GM23248 (cell line): ENCODE measurements around the gene HK1. TPM values are rescaled to one million over a fixed set of nuclear protein-coding genes. Genes with fewer than 3 reads are reported as not detected.

Experiments
- DNase-seq: peaks from one replicate; pipeline ENCODE4 v3.0.0-alpha.2; 2015
- H2AFZ ChIP-seq: fragments of 200-600 bp; sonication (generic); 2 replicates; pipeline ENCODE4 v1.6.1; 2016; ENCODE audit warnings: antibody characterized with exemption
- H3F3A ChIP-seq: fragments of 200-600 bp; sonication (generic); 2 replicates; pipeline ENCODE4 v1.6.1; 2016; ENCODE audit warnings: mild to moderate bottlenecking, antibody characterized with exemption, mixed run types; ENCODE audit not compliant: insufficient read depth
- H3K27ac ChIP-seq: fragments of 200-600 bp; sonication (generic); 2 replicates; pipeline ENCODE4 v1.5.1; 2016; ENCODE audit warnings: mild to moderate bottlenecking
- H3K27me3 ChIP-seq: fragments of 200-600 bp; sonication (generic); replicated peaks from 2 replicates; pipeline ENCODE4 v1.6.1; 2016; ENCODE audit warnings: mild to moderate bottlenecking; ENCODE audit not compliant: insufficient read depth
- H3K36me3 ChIP-seq: fragments of 200-600 bp; sonication (generic); 2 replicates; pipeline ENCODE4 v1.6.1; 2016; ENCODE audit warnings: low read depth, mild to moderate bottlenecking
- H3K4me1 ChIP-seq: fragments of 200-600 bp; sonication (generic); 2 replicates; pipeline ENCODE4 v1.6.1; 2016; ENCODE audit warnings: mild to moderate bottlenecking; ENCODE audit not compliant: insufficient read depth
- H3K4me2 ChIP-seq: fragments of 200-600 bp; sonication (generic); one replicate; pipeline ENCODE4 v1.6.1; 2016; ENCODE audit warnings: mild to moderate bottlenecking; ENCODE audit not compliant: unreplicated experiment
- H3K4me3 ChIP-seq: fragments of 200-600 bp; sonication (generic); 2 replicates; pipeline ENCODE4 v1.5.1; 2016; ENCODE audit warnings: mild to moderate bottlenecking
- H3K79me2 ChIP-seq: fragments of 200-600 bp; sonication (generic); 2 replicates; pipeline ENCODE4 v1.6.1; 2016; ENCODE audit warnings: mild to moderate bottlenecking; ENCODE audit not compliant: insufficient read depth
- H3K9ac ChIP-seq: fragments of 200-600 bp; sonication (generic); 2 replicates; pipeline ENCODE4 v1.6.1; 2016; ENCODE audit warnings: mild to moderate bottlenecking
- H3K9me2 ChIP-seq: fragments of 200-600 bp; sonication (generic); 2 replicates; pipeline ENCODE4 v1.6.1; 2016; ENCODE audit warnings: mixed run types, mild to moderate bottlenecking, moderate library complexity; ENCODE audit not compliant: insufficient read depth
- H3K9me3 ChIP-seq: fragments of 200-600 bp; sonication (generic); one replicate; pipeline ENCODE4 v1.6.1; 2017; ENCODE audit warnings: low read depth
- H4K20me1 ChIP-seq: fragments of 200-600 bp; sonication (generic); 2 replicates; pipeline ENCODE4 v1.6.0; 2016; ENCODE audit not compliant: insufficient read depth
- EZH2 ChIP-seq: fragments of 200-600 bp; sonication (generic); IDR thresholded peaks from 2 replicates; pipeline ENCODE4 v1.6.1; 2018; ENCODE audit warnings: antibody characterized with exemption, mild to moderate bottlenecking; ENCODE audit not compliant: insufficient read depth, poor library complexity, severe bottlenecking
- EZH2phosphoT487 ChIP-seq: fragments of 200-600 bp; sonication (generic); IDR thresholded peaks from 2 replicates; pipeline ENCODE4 v1.6.1; 2018; ENCODE audit warnings: antibody characterized with exemption, moderate library complexity, mild to moderate bottlenecking, low read depth; ENCODE audit not compliant: insufficient read depth
- WGBS, 2 experiments: methylation state at CpG; one replicate each; pipeline ENCODE4 v1.1.6; 2015 to 2017; ENCODE audit warnings: low lambda C conversion rate in 2 of 2, low coverage in 1 of 2; ENCODE audit errors: missing lambda C conversion rate in 2 of 2; 5-methylcytosine and 5-hydroxymethylcytosine counted together
- in situ Hi-C: fragments of 300-500 bp; cut with MboI; formaldehyde crosslinking; loops from 2 replicates; pipeline ENCODE4 v1.15.0; 2020
- polyA plus RNA-seq: library from polyadenylated mRNA; unstranded; fragments of >200 nt; fragmentation: Nextera tagmentation; extraction: Ambion mirVana; gene quantifications from 2 replicates; pipeline ENCODE4 v1.2.1, GENCODE V29; 2016
- total RNA-seq: library from RNA; depleted of rRNA; stranded (reverse); fragments of >200 nt; shearing (Covaris generic); gene quantifications from 2 replicates; pipeline ENCODE4 v1.2.3, GENCODE V29; 2014

Gene HK1
- total and polyA plus RNA-seq, 2 experiments from 2014 or later = 96.6 to 134 TPM

- Histone ChIP-seq H3K9ac (peak overlapping the region; percentile 66), H3K9me2 (no peaks in the 10 kb centered on the region), H3K4me1 (peaks cover 17% of the 10 kb centered on the region), H3K4me3 (peak overlapping the region; percentile 67), H3K27me3 (no peaks in the 10 kb centered on the region), H3K9me3 (no peaks in the 10 kb centered on the region), H2AFZ (peak overlapping the region; percentile 81), H3K36me3 (no peaks in the 10 kb centered on the region), H4K20me1 (no peaks in the 10 kb centered on the region), H3K79me2 (no peaks in the 10 kb centered on the region), H3K4me2 (peak overlapping the region; percentile 58), H3K27ac (peak overlapping the region; percentile 27; the same call in 1 of the 2 replicates), H3F3A (peaks cover 26% of the 10 kb centered on the region; the same call in 1 of the 2 replicates)
- no peak for TF ChIP-seq EZH2
- TF ChIP-seq EZH2phosphoT487 = no peak
- WGBS, 2 experiments = 3 to 6% methylated on average over 28 to 47 of the region's 64 CpGs
- in situ Hi-C loops = loop anchor here (25.0 kb wide), 1 partner anchor 421 kb away; the partner anchor contains the start of gene KIFBP
- DNase-seq = peak; percentile 98
Measured at GRCh38 chr10:69408318-69409175, 130.3 kb downstream of the HK1 start.

DNA sequence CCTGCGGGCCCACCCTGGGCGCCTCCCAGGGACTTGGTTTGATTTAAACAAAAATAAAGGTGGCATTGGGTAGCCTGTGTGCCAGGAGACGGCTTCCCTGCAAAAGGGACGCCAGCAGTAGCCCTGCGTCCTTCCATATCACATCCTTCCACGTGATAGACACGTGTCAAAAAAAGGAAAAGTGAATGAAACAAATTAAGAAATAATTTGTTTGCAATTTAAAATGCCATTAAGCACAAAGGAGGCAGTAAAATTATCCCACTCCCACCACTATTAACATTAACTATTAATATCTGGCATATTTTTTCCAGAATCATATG lies 130.8 kb downstream of the HK1 start:
- no peak for DNase-seq
- Histone ChIP-seq H3K4me3 (peak overlapping the region; percentile 67), H3K9me3 (no peaks in the 10 kb centered on the region), H3K9ac (peak overlapping the region; percentile 66), H2AFZ (peak overlapping the region; percentile 81), H3F3A (peaks cover 20% of the 10 kb centered on the region; the same call in 1 of the 2 replicates), H3K4me1 (peaks cover 11% of the 10 kb centered on the region), H3K4me2 (peak overlapping the region; percentile 58), H3K36me3 (no peaks in the 10 kb centered on the region), H3K79me2 (no peaks in the 10 kb centered on the region), H3K9me2 (no peaks in the 10 kb centered on the region), H3K27me3 (no peaks in the 10 kb centered on the region), H4K20me1 (no peaks in the 10 kb centered on the region), H3K27ac (peak overlapping the region; percentile 27; the same call in 1 of the 2 replicates)
- TF ChIP-seq EZH2 (no peak), EZH2phosphoT487 (no peak)
- in situ Hi-C loops = loop anchor here (25.0 kb wide), 1 partner anchor 422 kb away; the partner anchor contains the start of gene KIFBP
- WGBS, 2 experiments = 3 to 7% methylated on average over 7 of the region's 7 CpGs

DNA sequence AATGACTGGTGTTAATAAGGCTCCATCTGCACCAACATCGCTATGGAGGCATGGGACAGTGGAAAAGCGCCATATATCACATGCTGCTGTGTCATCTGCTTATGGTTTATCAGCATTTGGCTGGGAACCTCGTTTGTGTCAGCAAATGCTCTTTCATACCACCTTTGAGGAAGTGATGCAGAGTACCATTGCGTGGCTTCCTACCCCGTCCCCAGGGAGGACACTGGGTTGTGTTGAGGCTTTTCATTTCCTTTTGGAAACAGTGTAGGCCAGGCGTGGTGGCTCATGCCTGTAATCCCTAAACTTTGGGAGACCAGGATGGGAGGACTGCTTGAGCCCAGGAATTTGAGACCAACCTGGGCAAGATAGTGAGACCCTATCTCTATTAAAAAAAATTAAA lies 131.7 kb downstream of the HK1 start:
- Histone ChIP-seq H4K20me1 (no peaks in the 10 kb centered on the region), H3K4me2 (no peak overlapping the region), H3K4me3 (no peak overlapping the region), H3K4me1 (peaks cover 5% of the 10 kb centered on the region), H3K9me3 (no peaks in the 10 kb centered on the region), H3F3A (peaks cover 17% of the 10 kb centered on the region; the same call in 1 of the 2 replicates), H3K36me3 (no peaks in the 10 kb centered on the region), H3K9me2 (no peaks in the 10 kb centered on the region), H3K27ac (no peak overlapping the region), H3K27me3 (no peaks in the 10 kb centered on the region), H3K9ac (no peak overlapping the region), H2AFZ (no peak overlapping the region), H3K79me2 (no peaks in the 10 kb centered on the region)
- WGBS, 2 experiments = 42 to 44% methylated on average over 6 of the region's 6 CpGs
- in situ Hi-C loops = loop anchor here (25.0 kb wide), 1 partner anchor 423 kb away; the partner anchor contains the start of gene KIFBP
- DNase-seq = peak; percentile 39
- TF ChIP-seq EZH2phosphoT487 (no peak), EZH2 (no peak)

GRCh38 chr10:69410487-69410886 lies 132.2 kb downstream of the HK1 start:
- no peak for TF ChIP-seq EZH2
- no peak for TF ChIP-seq EZH2phosphoT487
- in situ Hi-C loops = loop anchor here (25.0 kb wide), 1 partner anchor 423 kb away; the partner anchor contains the start of gene KIFBP
- 93 to 94% methylated on average over 9 of the region's 10 CpGs for WGBS, 2 experiments

More at GRCh38 chr10:69410487-69410886, 132.2 kb downstream of the HK1 start:
- Histone ChIP-seq H3K27me3 (peaks cover 3% of the 10 kb centered on the region; the same call in 1 of the 2 replicates), H3F3A (peaks cover 13% of the 10 kb centered on the region; the same call in 1 of the 2 replicates), H3K4me1 (peaks cover 5% of the 10 kb centered on the region; the same call in 1 of the 2 replicates), H3K4me3 (no peak overlapping the region), H3K9me3 (no peaks in the 10 kb centered on the region), H3K9ac (no peak overlapping the region), H3K27ac (no peak overlapping the region), H3K9me2 (no peaks in the 10 kb centered on the region), H3K79me2 (no peaks in the 10 kb centered on the region), H3K4me2 (no peak overlapping the region), H4K20me1 (no peaks in the 10 kb centered on the region), H2AFZ (no peak overlapping the region), H3K36me3 (no peaks in the 10 kb centered on the region)
- no peak for DNase-seq
